IMR-90 (cell line): ENCODE data around the gene RHOT1.

Experiments used
- CHD1 ChIP-seq: IDR thresholded peaks from 2 replicates; pipeline ENCODE4 v1.6.1; 2012; ENCODE audit warnings: low read depth, low read length, improper control_type of control experiment
- MAZ ChIP-seq: IDR thresholded peaks from 2 replicates; pipeline ENCODE4 v1.6.1; 2012; ENCODE audit warnings: low read depth, mild to moderate bottlenecking, low read length, improper control_type of control experiment, moderate library complexity, borderline replicate concordance
- POLR2A ChIP-seq: IDR thresholded peaks from 2 replicates; pipeline ENCODE4 v1.6.1; 2012; ENCODE audit warnings: mild to moderate bottlenecking, low read depth, low read length
- RAD21 ChIP-seq: IDR thresholded peaks from 2 replicates; pipeline ENCODE4 v1.6.1; 2012; ENCODE audit warnings: low read length, improper control_type of control experiment
- SMC3 ChIP-seq: fragments of 150-350 bp; IDR thresholded peaks from 2 replicates; pipeline ENCODE4 v1.6.1; 2016; ENCODE audit warnings: low read depth, mild to moderate bottlenecking, antibody characterized with exemption, low read length, moderate library complexity
- TF ChIP-seq, protein P1 (sequence below): conservative IDR thresholded peaks from 2 replicates; pipeline ENCODE4 v1.5.1; 2012; ENCODE audit warnings: mild to moderate bottlenecking, low read depth, low read length, improper control_type of control experiment

DNA sequence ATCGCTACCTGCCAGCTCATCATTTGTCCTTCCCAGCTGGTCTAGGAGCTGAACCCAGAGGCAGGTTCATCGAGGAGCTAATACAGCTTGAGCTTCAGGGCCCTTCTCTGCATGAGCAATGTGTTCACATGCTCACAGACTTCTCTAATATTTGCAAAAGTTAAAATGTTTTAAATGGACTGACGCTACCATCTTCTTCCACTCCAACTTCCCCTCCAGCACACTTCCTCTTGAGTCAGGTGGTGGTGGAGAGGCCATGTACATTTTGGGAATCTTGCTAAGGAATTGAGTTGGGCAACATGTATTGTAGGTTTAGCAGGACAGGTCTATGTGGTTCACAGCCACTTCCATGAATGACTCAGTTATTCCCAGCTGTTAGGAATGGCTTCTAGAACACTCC, 21.6 kb upstream of the RHOT1 start:
- TF ChIP-seq MAZ = no peak
- TF ChIP-seq, protein P1, sequence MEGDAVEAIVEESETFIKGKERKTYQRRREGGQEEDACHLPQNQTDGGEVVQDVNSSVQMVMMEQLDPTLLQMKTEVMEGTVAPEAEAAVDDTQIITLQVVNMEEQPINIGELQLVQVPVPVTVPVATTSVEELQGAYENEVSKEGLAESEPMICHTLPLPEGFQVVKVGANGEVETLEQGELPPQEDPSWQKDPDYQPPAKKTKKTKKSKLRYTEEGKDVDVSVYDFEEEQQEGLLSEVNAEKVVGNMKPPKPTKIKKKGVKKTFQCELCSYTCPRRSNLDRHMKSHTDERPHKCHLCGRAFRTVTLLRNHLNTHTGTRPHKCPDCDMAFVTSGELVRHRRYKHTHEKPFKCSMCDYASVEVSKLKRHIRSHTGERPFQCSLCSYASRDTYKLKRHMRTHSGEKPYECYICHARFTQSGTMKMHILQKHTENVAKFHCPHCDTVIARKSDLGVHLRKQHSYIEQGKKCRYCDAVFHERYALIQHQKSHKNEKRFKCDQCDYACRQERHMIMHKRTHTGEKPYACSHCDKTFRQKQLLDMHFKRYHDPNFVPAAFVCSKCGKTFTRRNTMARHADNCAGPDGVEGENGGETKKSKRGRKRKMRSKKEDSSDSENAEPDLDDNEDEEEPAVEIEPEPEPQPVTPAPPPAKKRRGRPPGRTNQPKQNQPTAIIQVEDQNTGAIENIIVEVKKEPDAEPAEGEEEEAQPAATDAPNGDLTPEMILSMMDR = no peak
- no peak for TF ChIP-seq POLR2A
- no peak for TF ChIP-seq RAD21
- no peak for TF ChIP-seq SMC3
- no peak for TF ChIP-seq CHD1
